NB4 (cell line): ENCODE results near the gene ATG101.

Experiments used
- CTCF ChIP-seq: IDR thresholded peaks from one replicate; pipeline ENCODE4 v1.5.1; 2012; ENCODE audit warnings: low read depth, low read length
- MAX ChIP-seq: IDR thresholded peaks from 2 replicates; pipeline ENCODE4 v1.6.1; 2011; ENCODE audit warnings: low read depth, low read length
- MYC ChIP-seq: IDR thresholded peaks from 2 replicates; pipeline ENCODE4 v1.6.1; 2011; ENCODE audit warnings: low read depth, low read length
- POLR2A ChIP-seq: IDR thresholded peaks from 2 replicates; pipeline ENCODE4 v1.6.1; 2011; ENCODE audit warnings: mild to moderate bottlenecking; ENCODE audit not compliant: insufficient read length; ENCODE audit errors: extremely low read depth

- TF ChIP-seq MAX (no peak), CTCF (no peak), MYC (no peak), POLR2A (no peak)
Measured at GRCh38 chr12:52122904-52123303, 53.1 kb downstream of the ATG101 start.
